Posterior cingulate gyrus (tissue), 11 donors: ENCODE results near the gene FBXO34.
"Not testable (repeated sequence)": the region's sequence is repeated elsewhere in the genome, so short reads cannot be mapped to it uniquely, and the experiment has no call there.

Experiments used
- DNase-seq, 10 donors: peaks; one replicate each; pipeline versions ENCODE4 v3.0.0 to v3.0.0-alpha.2; 2020 to 2021; ENCODE audit warnings: mixed read lengths in 3 of 10
- intact Hi-C: fragments of 100-400 bp; cut with DNase I; formaldehyde crosslinking; loops from one replicate; pipeline ENCODE4 v1.15.1; 2023

FBXO34 gene

GRCh38 chr14:55340482-55340881, 69.3 kb downstream of the FBXO34 start:
- DNase-seq: no peak
- intact Hi-C loops: no loop called here

- intact Hi-C loops: no loop called here
- DNase-seq: no peak
Measured at GRCh38 chr14:55341781-55342180, 70.6 kb downstream of the FBXO34 start.

DNA sequence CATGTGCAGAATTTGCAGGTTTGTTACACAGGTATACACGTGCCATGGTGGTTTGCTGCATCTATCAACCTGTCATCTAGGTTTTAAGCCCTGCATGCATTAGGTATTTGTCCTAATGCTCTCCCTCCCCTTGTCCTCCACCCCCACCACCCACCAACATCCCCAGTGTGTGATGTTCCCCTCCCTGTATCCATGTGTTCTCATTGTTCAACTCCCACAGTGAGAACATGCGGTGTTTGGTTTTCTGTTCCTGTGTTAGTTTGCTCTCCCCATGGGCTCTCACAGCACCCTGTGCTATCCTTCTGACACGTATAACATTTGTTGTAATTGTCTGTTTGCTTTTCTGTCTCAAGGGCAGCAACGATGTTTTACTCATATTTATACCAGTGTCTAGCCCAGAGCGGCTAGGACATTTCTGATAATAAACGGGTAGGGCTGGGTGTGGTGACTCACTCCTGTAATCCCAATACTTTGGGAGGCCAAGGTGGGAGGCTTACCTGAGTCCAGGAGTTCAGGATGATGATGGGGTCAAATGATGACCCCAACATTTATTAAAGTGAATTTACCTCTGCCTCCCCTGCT, 73.5 kb downstream of the FBXO34 start:
- intact Hi-C loops, DNase-seq: not testable (repeated sequence)

- DNase-seq: no peak
- intact Hi-C loops: no loop called here
Measured at GRCh38 chr14:55347040-55347439, 75.8 kb downstream of the FBXO34 start.

GRCh38 chr14:55347748-55348147, 76.5 kb downstream of the FBXO34 start:
- intact Hi-C loops: no loop called here
- DNase-seq: no peak

- intact Hi-C loops: no loop called here
- DNase-seq: no peak
Measured at GRCh38 chr14:55348766-55349453, 77.7 kb downstream of the FBXO34 start.

- intact Hi-C loops: no loop called here
- DNase-seq: no peak
Measured at GRCh38 chr14:55349565-55349964, 78.3 kb downstream of the FBXO34 start.

- intact Hi-C loops: no loop called here
- peak in 1 of 10 donors; percentile 57 for DNase-seq
Measured at GRCh38 chr14:55350461-55350860, 79.2 kb downstream of the FBXO34 start.

DNA sequence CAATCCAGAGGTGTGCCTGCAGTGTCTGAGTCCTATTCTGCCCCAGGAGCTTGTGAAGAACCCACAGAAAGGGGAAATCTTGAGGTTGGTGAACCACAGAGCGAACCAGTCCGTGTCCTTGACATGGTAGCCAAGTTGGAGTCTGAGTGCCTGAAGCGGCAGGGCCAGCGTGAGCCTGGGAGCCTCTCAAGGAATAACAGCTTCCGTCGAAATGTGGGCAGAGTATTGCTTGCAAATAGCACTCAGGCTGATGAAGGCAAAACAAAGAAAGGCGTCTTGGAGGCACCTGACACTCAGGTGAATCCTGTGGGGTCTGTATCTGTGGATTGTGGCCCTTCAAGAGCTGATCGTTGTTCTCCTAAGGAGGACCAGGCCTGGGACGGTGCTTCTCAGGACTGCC, 79.9 kb downstream of the FBXO34 start:
- intact Hi-C loops: no loop called here

DNA sequence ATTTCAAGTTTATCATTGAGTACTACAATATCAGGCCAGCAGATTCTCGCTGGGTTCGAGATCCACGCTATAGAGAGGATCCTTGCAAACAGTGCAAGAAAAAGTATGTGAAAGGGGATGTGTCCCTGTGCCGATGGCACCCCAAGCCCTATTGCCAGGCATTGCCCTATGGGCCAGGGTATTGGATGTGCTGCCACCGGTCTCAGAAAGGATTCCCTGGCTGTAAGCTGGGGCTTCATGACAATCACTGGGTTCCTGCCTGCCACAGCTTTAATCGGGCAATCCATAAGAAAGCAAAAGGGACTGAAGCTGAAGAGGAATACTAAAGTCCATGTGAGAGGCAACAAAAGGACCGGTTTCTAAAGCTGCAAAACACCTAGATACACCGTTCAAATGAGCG, 81.0 kb downstream of the FBXO34 start:
- intact Hi-C loops: no loop called here
- DNase-seq: peak in 1 of 10 donors; percentile 28

More for the DNA sequence above, 79.9 kb downstream of the FBXO34 start:
- peak in 1 of 10 donors; percentile 54 for DNase-seq

DNA sequence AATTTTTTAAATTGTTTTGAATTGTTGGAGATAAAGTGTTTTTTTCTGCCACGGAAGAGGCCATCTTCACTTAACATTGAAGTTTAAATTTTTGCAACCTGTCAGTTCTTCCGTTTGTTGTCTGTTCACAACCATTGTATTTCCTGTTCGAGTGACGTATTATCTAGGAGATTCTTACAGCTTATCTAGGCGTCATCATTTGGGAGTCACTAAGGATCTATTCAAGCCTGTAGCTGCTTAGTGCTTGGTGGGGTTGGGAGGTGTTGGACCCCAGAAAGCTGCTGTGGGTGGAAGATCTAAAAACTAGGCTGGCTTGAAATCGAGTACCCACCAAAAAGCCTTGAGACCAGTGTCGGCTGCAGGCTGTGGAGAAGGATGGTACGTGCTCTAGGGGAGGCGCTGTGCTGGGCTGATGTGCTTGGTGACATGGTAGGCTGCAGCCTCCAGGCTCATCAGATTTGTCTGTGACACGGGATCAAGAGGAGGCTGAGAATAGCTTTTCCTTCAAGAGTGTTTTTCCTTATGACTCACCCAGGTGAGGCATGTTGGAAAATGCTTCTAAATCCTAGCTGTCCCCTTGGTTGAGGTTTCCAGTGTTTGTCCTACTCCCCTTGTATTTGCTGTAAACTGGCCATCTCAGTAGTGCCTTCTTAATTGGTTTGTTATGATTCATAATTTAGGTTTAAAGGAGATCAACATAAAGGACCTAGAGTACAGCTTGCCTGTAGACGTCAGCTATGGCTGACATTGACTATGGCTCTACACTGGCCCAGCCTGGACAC, 82.7 kb downstream of the FBXO34 start:
- intact Hi-C loops: loop anchor here (1.0 kb wide), 1 partner anchor 83 kb away; the partner anchor contains the start of gene FBXO34
- DNase-seq: peak in 1 of 10 donors; percentile 39

DNA sequence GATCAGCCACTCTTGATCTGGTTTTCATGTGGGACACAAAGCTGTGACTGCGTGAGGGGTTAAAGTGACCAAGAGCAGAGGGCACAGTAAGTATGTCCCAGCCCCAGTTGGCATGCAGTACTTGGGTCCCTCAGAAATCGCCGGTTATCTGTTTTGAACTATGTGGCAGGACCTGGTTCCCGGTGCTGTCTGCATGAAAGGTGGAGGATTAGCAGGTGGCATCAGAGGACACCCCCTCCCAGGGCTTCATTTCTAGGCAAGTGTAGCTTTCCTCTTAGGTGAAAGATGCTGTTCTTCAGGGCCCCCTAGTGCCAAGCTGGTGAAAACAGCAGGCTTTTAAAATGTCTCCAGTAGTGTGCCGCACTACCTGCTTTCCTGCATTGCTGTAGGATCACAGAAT, 83.3 kb downstream of the FBXO34 start:
- peak in 6 of 10 donors; percentile 37 to 91 (median 54) for DNase-seq
- intact Hi-C loops: loop anchor here (1.0 kb wide), 1 partner anchor 83 kb away; the partner anchor contains the start of gene FBXO34

GRCh38 chr14:55355922-55356321, 84.7 kb downstream of the FBXO34 start:
- DNase-seq: peak in 1 of 10 donors; percentile 25
- intact Hi-C loops: no loop called here

- DNase-seq: no peak
- intact Hi-C loops: no loop called here
Measured at GRCh38 chr14:55356913-55357312, 85.7 kb downstream of the FBXO34 start.

GRCh38 chr14:55359307-55359706, 88.1 kb downstream of the FBXO34 start:
- intact Hi-C loops: no loop called here
- no peak for DNase-seq

DNA sequence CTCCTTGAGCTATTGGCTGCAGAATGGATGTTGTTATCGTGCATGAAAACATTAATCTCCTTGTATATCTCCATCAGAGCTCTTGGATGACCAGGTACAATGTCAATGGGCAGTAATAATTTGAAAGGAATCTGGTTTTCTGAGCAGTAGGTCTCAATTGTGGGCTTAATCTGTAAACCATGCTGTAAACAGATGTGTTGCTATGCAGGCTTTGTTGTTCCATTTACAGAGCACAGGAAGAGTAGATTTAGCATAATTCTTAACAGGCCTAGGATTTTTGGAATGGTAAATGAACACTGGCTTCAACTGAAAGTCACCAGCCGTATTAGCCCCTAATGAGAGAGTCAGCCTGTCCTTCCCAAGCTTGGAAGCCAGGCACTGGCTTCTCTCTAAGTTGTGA, 90.0 kb downstream of the FBXO34 start:
- DNase-seq: no peak
- intact Hi-C loops: no loop called here

DNA sequence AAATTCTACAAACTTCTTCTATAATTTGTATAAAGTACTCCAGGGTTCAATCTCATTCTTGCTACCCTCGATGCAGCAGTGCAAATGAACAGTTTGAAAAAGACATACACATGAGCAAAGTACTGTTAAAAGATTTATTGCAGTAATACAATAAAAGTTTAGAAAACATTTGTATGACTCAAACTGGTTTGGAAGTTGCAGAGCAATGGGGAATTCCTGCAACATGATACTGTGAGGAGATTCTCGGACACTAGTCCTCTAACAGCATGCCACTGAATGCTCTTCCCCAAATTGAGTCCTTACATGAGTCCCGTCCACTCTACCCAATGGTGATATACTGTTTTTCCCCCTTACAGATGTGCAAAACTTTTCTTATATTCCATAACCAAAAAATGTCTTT, 95.0 kb downstream of the FBXO34 start:
- intact Hi-C loops: no loop called here
- no peak for DNase-seq

DNA sequence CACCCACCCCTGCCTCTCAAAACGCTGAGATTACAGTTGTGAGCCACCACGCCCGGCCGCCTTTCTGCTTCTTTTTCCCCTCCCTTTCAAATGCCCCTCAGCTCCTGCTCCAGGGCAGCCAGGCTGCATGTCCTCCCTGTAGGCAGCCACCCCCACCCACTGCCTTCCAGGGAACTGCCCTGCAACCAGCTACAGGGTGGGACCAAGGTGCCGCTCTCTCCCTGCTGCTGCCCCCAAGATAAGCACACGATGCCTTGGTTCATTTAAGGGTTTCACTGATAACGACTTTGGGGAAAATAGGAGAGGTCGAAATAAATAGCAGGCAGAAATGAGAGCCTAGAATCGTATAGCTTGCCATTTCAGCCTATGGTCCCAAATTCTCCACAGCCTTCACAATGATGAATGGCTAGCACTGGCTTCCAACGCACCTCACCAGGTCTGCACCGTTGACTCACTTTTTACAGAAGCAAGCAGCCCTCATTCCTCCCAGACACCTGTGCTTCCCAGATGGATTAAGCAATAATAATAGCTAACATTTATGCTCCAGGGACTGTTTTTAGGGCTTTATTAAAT, 99.7 kb downstream of the FBXO34 start:
- intact Hi-C loops: no loop called here
- no peak for DNase-seq

GRCh38 chr14:55372423-55372822, 101.2 kb downstream of the FBXO34 start:
- intact Hi-C loops: no loop called here
- DNase-seq: no peak

DNA sequence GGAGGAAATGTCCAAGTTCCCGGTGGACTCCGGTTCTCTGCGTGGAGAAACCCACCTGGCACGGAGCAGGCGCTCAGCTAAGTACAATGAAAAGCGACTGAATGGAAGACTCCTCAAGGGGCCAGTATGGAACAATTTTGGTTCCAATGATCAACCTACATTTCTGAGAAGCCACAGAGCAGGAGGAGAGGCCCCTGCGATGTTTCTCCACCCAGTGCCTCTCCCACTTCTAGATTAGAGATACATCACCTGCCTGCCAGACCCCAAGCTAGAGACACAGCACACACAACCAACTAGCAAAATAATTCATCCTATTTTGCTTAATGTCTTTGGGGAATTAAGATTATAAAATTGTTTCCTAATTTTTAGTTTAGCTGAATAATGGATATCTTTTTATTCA, 101.6 kb downstream of the FBXO34 start:
- peak in 1 of 10 donors; percentile 32 for DNase-seq
- intact Hi-C loops: no loop called here
